ENCODE data around the gene SVOPL.
"Not testable (repeated sequence)": the region's sequence is repeated elsewhere in the genome, so short reads cannot be mapped to it uniquely, and the experiment has no call there.

The SVOPL gene, protein sequence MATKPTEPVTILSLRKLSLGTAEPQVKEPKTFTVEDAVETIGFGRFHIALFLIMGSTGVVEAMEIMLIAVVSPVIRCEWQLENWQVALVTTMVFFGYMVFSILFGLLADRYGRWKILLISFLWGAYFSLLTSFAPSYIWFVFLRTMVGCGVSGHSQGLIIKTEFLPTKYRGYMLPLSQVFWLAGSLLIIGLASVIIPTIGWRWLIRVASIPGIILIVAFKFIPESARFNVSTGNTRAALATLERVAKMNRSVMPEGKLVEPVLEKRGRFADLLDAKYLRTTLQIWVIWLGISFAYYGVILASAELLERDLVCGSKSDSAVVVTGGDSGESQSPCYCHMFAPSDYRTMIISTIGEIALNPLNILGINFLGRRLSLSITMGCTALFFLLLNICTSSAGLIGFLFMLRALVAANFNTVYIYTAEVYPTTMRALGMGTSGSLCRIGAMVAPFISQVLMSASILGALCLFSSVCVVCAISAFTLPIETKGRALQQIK

DNA sequence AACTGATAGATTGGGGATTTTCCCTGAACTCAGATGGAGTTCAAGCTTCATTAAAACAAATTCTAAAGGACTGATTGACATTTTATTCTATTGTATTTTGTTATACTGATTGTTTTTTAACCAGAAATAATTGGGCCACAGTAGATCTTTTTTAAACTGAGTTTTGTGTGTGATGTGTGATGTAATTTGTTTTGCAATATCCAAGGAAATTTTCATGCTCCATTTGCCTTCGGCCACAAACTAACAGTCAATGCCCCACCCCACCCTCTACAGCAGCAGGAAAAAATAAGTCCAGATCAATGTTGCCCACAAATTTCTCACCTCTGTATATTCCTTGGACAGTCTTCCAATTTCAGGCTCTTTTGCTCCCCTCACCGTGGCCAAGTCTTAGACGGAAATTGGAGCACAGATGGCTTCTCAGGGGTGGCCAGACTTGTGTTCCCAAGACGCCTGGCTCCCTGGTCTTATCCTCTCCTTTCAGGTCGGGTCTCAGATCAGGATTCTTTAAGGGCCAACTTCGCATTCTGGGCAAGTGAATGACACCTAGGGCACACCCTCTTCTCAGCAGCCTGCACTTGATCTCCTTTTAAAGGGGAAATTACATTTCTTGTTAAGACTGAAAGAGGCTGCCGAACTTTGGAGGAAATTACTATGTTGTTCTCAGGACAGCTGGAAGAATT lies at the start of gene SVOPL:
SVOPL (minus strand) TSS at position 506 of the 680 bp plus-strand sequence. CDS start 22,317 bp downstream, outside the sequence.
- DNase-seq (ENCODE audit: low read depth): no peak

DNA sequence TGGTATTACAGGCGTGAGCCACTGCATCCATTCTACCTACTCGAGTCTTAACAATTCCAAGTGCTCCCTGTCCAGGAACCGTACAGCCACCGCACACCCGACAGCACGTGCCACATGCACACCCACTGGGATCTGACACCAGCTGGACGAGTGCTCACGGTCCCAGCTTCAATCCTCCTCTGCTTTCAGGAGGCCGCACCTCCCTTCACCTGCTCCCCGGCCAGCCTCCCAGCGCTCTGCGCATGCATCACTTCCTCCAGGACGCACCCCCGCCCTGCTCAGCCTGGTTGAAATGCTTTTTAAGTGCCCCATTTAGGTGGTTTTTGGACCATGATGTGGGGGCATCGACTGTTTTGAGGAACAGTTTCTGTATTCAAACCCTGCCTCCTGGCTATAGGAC lies 49.3 kb upstream of the SVOPL start:
- no peak for DNase-seq (ENCODE audit: low read depth)

DNA sequence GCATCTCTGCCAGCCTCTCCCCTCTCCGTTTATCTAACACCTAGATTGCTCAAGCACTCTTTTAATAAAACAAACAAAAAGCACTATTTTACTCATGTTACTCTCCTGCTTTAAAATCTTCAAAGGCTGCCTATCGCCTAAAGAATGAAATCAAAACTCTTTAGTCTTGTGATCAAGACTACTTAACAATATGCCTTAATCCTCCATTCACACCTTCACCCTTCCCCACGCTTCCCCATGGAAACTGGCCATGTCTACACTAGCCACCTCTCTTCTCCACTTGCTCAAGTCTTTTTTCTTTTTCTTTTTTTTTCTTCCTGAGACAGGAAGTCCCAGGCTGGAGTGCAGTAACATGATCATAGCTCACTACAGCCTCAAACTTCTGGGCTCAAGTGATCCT lies 48.8 kb upstream of the SVOPL start:
- no peak for DNase-seq (ENCODE audit: low read depth)

DNA sequence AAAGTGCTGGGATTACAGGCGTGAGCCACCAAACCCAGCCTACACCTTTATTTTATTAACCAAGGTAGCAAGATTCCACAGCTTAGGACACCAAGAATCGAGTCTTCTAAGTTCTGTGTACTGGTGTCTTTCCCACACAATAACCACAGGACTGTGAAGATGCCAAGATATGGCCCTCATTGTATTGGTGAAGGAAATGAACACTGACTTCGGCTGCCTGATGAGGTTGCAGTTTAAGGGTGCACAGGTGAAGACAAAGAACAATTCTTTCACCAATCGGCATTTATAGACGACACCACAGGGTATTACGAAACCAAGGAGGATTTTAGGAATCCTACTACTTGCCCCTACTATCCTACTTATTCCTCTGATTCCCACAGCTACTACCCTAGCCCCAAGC lies 47.5 kb upstream of the SVOPL start:
- no peak for DNase-seq (ENCODE audit: low read depth)

DNA sequence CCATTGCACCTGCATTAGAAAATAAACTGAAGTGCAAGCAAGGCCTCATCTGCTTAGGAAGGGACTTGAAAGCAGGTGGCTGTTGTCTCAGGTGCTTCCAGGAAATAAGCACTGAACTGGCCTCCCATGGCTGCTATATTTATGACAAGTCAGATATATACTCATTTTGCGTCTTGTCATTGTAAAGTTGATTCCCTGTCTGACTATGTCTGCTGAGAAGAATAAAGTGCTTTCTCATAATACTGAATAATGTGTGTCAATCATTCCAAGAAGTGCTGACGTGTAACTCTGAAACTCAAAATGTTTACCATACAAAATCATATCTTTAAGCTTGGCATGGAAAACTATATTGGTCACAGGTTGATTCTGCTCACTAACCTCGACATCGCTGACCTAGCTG lies 44.9 kb upstream of the SVOPL start:
- DNase-seq (ENCODE audit: low read depth): no peak

DNA sequence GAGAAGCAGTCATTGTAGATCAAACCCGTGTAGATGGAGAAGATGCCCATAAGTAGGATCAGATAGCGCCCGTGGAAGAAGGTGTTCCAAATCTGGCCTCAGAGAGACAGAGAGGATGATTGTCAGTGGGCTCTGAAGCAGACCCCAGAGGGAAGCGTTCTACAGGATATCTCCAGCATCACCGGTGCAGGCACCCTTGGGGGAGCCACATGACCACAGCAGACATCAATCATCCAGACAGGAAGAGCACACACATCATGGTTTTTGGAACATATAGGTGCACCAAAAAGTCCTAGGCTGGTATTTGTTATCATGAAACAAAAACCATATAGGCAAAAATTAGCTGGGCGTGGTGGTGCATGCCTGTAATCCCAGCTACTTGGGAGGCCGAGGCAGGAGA lies 44.0 kb upstream of the SVOPL start:
- DNase-seq (ENCODE audit: low read depth): no peak

DNA sequence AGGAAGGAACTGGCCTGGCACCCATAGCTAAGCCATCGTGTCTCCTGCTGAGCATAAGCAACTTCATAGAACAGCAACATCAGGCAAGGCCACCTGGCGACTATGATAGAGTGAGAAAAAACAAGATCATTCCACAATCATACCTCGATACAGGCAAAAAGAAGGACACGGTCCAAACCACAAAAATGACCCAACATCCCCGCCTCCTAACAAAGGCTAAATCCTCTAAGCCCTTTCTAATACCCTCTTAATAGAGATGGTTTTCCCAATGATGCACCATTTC lies 40.2 kb upstream of the SVOPL start:
- DNase-seq (ENCODE audit: low read depth): no peak

DNA sequence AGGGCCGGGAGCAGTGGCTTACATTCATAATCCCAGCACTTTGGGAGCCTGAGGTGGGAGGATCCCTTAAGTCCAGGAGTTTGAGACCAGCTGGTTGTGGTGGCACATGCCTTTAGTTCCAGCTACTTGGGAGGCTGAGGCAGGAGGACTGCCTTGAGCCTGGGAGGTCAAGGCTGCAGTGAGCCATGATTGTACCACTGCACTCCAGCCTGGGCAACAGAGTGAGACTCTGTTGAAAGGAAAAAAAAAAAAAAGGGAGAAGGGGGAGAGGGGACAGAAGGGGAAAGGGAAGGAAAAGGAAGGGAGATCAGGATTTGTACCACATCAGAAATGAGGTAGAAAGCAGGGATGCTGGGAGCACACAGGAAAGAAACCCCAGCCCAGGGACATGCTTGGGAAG lies 38.7 kb upstream of the SVOPL start:
- DNase-seq (ENCODE audit: low read depth): no peak

DNA sequence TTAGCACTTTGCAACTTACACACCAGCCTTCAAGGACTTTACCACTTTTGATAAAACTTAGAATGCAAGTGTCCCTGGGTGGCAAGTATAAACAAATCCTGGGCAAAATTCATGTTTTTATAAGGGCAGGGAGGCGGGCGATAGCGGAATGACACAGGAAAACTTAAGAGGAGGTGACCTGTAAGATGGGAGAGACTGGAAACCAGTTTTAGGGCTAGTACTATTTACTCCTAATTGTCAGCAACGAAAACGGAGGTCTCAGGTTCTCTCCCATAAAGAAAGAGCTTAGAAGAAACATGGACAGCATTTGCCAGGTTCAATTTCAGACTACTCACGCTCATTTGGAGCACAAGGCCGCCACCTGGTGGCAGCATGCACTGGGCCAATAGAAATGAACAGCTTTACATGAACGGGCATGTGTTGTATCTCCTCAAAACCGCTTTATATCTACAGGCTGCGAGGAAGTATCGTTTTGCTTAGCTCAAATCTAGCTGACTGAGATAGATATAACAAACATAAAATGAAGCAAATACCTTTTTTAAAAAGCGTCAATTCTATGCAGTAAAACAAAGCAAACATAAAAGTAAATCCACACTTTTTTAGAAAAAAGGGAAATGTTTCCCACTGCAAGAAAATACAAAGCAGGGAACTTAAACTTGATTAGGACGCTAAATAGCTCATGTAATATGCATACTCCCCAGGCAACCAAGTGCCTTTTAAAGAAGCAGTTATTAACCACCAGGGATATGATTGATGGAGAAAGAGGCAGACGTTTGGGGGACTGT lies 37.6 kb upstream of the SVOPL start:
- DNase-seq (ENCODE audit: low read depth): peak; percentile 71

DNA sequence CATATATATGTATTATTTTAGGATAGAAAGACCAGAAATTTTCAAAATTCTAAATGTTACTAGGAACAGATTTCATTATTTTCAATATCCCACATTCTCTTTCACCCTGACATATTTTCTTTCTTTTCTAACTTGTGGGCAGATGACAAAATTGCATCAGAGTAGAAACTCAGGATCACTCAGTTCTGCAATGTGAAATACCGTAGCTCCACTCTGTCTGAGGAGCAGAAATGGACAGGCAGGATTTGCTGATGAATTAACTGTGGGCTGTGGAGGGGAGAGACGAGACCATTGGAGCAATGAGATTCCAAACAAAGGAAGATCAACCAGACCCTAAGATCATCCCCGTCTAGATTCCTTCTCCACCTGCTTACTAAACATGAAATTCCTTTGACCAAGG lies 37.0 kb upstream of the SVOPL start:
- no peak for DNase-seq (ENCODE audit: low read depth)

DNA sequence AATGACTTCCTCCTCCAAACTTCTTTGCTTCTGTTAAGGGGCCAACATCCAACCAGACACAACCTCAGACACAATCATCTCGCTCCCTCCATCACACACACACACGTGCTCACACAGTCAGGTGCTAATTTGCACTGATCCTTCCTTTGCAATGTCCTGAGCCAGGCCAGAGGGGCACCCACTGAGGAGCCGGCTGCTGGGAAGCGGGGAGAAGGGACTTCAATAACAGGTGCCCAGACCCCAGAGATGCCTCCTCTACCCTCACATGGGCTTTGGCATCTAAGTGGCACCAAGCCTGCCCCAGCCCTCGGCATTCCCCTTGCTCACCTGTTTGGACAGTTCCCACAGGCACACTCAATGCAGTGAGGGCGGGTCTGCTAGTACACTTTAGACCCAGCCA lies 34.2 kb upstream of the SVOPL start:
- no peak for DNase-seq (ENCODE audit: low read depth)

DNA sequence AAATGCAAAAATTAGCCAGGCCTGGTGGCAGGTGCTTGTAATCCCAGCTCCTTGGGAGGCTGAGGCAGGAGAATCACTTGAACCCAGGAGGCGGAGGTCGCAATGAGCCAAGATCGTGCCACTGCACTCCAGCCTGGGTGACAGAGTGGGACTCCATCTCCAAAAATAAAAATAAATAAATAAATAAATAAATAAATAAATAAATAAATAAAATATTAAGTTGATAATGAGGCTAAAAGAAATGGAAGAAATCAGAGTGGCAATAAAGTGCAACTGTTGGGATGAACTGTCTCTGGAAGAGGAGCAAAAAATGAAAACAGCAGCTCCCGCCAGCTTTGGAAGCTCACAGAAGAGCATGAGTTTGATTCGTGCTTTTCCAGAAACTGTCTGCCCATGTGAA lies 30.6 kb upstream of the SVOPL start:
- DNase-seq (ENCODE audit: low read depth): not testable (repeated sequence)

DNA sequence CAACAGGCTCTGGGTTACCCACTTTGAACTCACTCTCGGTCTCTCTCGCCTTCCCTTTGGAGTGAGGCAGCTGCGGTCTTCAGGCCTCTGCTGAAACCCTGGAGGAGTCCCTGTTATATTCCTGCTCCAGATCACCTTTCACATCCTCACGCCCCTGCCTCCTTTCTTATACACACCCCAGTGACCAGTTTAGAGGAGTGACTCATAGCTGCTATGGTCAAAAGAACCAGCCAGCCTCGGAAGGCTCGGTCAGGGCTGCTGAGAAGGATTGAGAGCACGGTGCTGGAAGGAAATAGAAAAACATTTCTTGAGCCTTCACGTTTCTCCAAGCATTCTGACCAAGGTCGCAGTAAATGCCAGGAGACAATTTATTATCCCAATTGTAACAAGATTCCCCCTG lies 28.3 kb upstream of the SVOPL start:
- no peak for DNase-seq (ENCODE audit: low read depth)

DNA sequence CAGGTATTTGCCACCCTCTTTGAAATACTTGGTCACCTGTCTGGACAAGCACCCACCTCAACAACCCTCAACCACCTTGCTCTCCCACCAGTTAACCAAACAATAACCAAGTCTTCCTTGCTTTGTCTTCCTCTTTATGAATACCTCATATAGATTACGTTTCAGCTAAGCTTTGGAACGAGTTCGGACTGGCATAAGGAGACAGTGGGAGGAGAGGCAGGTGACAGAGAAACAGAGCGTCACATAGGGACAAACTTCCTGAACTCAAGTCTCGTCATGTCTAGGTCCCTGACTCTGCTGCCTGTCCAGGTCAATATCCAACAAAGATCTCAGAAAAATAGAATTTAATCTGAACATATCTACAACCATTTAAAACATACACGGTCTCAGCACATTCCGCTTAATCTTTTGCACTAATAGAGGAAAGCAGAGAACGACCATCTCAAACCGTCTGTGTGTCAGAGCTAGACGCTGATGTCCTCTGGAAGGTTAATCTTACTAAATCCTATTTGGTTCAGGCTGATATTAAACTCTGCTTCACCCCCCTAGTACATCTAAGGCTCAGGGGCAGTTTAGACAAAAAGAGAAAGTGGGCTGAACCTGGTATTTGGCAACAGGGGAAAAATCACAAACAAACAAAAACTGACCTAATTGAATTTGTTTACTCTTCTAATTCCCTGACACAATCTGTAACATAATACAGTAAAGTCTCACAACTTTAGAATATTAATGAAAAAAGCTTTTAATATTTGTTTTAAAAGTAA lies 26.4 kb upstream of the SVOPL start:
- DNase-seq (ENCODE audit: low read depth): no peak

DNA sequence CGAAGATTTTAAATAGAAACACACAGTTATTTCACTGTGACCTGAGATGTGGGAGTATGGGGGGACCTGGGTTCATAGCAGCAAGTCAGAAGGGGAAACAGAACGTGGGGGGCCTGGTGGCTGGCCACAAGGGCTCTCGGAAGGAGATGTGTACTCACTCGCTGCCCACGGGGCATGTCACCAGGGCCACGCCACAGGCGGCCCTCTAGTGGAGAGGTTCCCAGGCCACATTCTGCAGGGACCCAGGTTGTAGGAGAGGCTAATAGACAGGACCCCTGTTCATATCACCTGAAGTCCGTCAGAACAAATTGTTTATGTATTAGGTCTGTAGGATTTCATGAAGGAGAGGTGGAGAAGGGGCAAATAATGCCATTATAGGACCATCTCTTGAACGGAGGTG lies 25.1 kb upstream of the SVOPL start:
- DNase-seq (ENCODE audit: low read depth): no peak

DNA sequence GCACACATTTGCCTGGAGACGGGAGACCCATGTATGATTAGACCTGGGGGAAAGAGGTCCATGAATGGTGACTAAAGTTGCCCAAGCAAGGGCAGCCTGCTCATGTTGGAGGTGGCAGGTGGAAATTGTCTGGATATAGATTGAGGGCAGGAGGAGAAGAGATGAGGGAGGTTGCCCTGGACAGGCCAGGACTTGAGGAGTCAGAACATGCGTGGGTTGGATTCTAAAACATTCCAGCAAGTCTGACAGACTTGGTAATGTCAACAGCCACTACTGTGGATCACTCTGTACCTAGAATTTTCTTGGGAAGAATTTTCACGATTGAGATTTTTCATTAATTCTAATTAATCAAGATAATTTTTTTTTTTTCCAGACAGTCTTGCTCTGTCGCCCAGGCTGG lies 19.1 kb upstream of the SVOPL start:
- no peak for DNase-seq (ENCODE audit: low read depth)

DNA sequence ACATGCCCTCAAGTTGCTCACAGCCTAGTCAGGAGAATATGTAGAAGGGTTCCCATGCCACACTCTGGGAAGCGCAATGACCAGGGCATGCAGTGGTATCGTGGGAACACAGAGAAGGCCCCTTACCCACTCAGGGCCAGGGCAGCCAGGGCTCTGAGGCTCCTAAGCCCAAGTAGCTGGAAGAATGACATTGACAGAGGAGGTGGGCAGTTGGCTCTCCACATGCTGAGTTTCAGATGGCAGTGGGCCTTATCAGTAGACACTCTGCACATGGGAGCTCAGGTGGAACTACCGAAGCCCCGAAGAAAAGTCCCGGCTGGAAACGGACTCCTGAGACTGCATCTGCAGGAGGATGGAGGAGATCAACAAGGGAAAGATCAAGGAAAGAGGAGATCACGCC lies 15.7 kb upstream of the SVOPL start:
- DNase-seq (ENCODE audit: low read depth): no peak

DNA sequence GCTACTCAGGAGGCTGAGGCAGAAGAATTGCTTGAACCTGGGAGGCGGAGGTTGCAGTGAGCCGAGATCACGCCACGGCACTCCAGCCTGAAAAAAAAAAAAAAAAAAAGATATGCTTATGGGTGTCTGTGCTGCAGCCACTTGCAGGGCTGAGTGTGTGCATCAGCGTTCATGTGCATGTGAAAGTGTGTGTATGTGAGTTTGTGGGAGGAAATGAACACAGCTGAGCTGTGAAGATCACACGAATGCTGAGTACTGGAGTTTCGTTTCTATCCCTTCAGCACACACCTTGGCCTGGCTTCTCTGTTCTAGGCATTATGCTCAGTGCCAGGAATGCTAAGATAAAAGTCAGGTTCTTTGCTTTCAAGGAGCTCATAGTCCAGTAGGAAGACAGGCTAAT lies 12.0 kb upstream of the SVOPL start:
- DNase-seq (ENCODE audit: low read depth): no peak

DNA sequence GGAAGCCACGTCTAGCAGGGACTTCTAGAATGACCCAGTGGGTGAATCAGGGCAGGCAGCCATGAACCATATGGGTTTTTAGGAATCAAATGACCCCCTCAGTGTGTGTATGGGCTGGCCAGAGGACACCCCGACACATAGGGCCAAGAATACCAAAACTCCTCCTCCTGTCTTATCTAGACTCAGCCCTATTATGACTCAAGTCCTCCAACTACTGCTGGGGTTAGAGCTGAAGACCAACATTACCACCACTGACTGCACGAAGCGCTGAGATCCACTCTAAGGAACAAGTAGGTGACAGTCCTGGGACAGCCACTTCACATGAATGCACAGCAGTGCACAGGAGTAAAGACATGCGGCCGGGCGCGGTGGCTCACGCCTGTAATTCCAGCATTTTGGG lies 11.5 kb upstream of the SVOPL start:
- DNase-seq (ENCODE audit: low read depth): no peak

DNA sequence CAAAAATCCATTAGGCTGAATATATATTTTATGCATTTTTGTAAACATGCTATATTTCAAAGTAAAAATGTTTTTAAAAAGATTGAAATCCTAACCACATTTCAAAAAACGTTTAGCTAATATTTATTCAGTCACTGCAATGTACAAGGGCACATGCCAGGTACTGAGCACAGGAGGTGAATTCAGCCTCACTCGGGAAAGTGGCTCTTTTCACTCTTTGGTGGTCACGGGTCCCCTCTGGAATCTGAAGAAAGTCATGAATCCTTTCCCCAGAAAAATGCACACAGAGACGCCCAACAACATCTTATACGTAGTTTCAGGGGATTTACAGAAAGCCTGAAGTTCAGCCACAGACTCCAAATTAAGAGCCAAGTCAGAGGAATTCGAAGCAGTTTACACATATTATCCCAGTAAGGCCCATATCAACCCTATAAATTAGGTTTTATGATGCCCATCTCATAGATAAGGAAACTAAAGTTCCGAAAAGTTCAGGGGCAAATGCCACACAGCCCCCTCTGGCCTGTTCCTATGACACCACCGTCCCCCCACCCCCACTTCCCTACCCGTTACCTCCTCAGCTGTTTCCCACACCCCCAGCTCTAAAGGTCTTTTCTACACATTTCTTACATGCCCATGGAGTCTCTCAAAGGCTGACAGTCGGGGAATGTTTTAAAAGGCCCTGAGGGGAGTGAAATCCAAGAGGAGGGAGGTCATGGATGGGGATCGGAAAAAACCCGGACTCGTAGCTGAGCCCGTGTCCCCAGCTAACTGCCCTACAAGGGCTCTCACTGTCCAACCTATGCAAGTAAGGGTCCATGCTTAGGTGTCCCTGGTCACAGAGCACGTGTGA lies 9.6 kb upstream of the SVOPL start:
- no peak for DNase-seq (ENCODE audit: low read depth)

DNA sequence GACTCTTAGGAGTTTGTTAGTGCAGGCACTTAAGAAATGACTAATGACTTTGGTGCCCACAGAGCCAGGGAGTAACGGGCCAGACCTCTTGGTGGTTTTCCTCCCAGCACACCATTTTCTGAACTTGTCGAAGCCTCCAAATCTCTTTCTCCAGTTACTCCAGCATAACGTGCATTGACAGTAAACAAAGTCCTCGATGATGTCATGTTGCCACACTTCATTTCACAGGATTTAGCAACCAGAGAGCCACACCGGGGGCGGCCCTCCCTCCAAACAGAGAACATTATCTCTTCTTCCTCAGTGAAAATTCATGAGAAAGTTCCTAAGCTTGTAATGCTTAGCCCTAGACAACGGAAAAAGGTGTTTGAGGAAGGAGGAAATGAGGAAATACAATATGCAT lies 4.0 kb upstream of the SVOPL start:
- DNase-seq (ENCODE audit: low read depth): no peak
